Astrocyte of the cerebellum (primary cell): ENCODE measurements around the gene GAS7.

Experiments
- DNase-seq: peaks from one replicate; pipeline ENCODE4 v3.0.0-alpha.2; 2011; ENCODE audit warnings: low read depth
- H3K4me3 ChIP-seq: 2 replicates; pipeline ENCODE4 v1.5.1; 2011; ENCODE audit warnings: mild to moderate bottlenecking, low read depth, low read length, moderate library complexity
- CTCF ChIP-seq: IDR thresholded peaks from 2 replicates; pipeline ENCODE4 v1.5.1; 2012; ENCODE audit warnings: low read length, low read depth, moderate library complexity, mild to moderate bottlenecking; ENCODE audit errors: missing control alignments
- in situ Hi-C: cut with HindIII; loops from 2 replicates; pipeline ENCODE4 v1.10.0; 2017; ENCODE audit warnings: low sequenced_read_pairs

The GAS7 gene

GRCh38 chr17:10035885-10036284 is 162.5 kb downstream of the GAS7 start:
- TF ChIP-seq CTCF = no peak
- no peak for DNase-seq
- in situ Hi-C loops = no loop called here
- no peak overlapping the region for H3K4me3 ChIP-seq

GRCh38 chr17:10034719-10035475 is 163.5 kb downstream of the GAS7 start:
- in situ Hi-C loops = no loop called here
- TF ChIP-seq CTCF = no peak
- no peak overlapping the region for H3K4me3 ChIP-seq

GRCh38 chr17:10033959-10034358 is 164.4 kb downstream of the GAS7 start:
- in situ Hi-C loops = no loop called here
- no peak for TF ChIP-seq CTCF
- H3K4me3 ChIP-seq = no peak overlapping the region
- DNase-seq = no peak

More at GRCh38 chr17:10034719-10035475, 163.5 kb downstream of the GAS7 start:
- no peak for DNase-seq

GRCh38 chr17:10033449-10033848 is 165.0 kb downstream of the GAS7 start:
- in situ Hi-C loops = no loop called here
- DNase-seq = no peak
- no peak for TF ChIP-seq CTCF
- H3K4me3 ChIP-seq = no peak overlapping the region

- DNase-seq = no peak
- TF ChIP-seq CTCF = no peak
- no peak overlapping the region for H3K4me3 ChIP-seq
- in situ Hi-C loops = no loop called here
Measured at GRCh38 chr17:10032118-10032852, 166.1 kb downstream of the GAS7 start.

GRCh38 chr17:10031606-10032005 is 166.8 kb downstream of the GAS7 start:
- in situ Hi-C loops = no loop called here
- H3K4me3 ChIP-seq = no peak overlapping the region
- TF ChIP-seq CTCF = no peak

More at GRCh38 chr17:10031606-10032005, 166.8 kb downstream of the GAS7 start:
- DNase-seq = no peak
